Measurements from ENCODE around the gene AP1B1.

AP1B1 gene

DNA sequence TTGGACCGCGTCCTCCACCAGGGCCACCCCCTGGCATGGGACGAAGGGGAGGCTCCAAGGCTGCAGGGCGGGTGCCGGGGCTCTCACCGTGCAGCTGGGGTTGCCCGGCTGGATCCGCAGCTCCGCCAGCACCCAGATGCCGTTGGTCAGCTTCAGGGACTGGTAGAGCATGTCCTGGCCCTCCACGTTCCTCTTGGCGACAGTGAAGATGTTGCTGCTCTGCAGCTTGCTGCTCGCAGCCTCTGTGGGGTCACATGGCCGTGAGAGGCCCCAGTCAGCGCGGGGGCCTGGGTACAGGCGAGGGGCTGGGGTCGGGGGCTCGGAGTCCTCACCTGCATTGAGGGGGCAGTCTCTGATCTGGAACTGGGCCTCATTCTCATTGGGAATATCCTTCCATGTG is 58.1 kb downstream of the AP1B1 start:
- FAIRE-seq = no peak

DNA sequence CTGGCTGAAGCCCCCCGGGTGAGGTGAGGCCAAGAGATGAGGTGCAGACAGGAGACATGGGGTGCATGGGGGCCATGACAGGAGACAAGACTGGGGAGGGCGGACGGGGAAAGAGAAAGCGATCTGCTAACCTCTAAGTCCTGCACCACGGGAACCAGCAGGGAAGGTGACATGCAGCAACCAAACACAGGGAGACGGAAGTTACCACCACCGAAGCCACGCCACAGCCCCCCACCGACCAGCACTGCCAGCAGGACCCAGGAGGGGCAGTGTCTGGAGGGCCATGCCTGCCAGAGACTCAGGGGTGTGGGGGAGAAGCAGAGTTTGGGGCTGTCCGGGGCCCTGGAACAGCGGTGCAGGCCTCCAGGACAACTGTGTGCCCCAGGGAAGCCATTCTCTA is 58.8 kb downstream of the AP1B1 start:
- FAIRE-seq = no peak

DNA sequence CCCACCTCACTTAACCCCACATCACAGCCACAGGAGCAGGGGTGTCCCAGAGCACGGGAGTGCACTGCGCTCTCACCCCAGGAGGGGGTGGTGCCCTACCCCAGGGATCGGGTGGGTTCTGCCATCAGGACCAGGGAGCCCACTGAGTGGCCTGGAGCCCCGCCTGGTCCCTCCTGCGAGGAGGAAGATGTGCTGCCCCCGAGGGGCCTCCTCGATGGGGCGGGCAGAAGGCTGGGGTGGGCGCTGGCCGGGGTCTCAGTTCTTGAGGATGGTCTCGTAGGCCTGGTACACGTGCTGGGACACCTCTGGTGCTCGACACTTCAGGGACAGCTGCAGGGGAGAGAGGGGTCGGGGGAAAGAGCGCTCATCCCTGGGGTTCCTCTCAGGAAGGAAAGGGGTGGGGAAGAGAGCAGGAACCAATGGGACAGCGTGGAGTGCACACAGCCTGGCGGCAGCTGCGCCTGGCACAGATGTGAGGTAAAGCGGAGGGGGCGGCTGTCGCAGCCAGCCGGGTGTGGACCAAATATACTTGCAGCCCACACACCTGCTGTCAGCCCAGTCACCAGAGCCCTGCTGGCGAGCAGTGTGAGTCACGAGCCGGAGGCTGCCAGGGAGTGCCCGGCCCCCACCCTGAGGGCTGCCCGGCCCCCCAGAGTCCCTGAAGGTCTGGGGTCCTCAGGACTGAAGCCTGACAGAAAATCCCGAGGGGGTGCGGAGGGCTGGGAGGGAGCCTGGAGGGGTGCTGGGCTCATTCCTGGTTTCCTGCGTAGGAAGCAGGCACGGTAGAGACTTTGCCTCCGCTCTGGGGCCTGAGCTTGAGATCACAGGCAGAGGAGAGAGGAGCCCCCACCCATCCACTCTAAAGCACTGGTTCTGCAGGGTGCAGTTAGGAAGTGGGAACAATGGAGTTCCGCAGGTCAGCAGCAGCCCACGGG is 59.5 kb downstream of the AP1B1 start:
- FAIRE-seq = no peak

DNA sequence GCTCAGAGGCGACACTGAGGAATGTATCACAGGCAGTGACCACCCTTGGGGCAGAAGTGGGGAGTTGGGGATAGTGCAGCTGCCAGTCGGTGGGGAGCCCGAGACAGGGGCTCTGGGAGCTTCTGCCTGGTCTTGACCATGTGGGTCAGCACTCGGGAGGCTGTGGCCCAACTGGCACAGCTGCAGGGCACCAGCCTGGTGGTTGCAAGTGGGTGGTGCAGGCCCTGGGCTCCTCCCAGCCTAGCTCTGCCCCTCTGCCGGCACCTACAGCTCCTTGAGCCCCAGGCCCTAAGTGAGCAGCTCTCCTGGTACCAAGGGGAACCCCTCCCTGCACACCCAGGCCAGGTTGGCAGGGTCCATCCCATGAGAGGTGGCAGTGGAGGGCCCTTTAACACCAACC is 60.3 kb downstream of the AP1B1 start:
- FAIRE-seq = no peak

DNA sequence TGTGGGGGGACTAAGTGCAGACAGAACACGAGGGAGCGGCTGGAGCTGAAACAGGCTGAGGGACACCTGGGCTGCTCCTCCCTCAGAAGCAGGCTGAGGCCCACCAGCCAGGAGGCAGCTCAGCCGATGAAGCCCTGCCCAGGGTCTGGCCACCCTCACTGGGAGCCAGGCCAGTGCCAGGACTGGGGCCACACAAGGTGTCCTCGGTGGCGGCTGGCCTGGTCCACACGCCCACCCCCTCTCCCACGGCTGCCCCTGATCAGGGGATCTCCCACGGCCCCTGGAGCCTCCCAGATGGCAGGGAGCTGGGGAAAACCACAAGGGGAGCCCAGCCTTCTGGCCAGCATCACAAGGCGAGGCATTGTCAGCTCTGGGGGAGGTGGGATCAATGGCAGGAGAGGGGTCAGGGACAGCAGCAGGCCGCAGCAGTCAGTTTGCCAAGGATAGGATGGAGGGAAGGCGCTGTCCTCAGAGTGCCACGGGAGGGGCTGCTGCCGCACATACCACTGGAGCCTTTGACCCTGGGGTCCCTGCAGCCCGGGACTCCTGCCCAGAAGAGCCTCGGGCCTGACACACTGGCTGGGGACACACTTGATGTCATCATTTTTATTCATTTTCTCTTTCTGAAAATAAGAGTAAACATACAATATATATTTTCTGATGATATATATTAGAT is 61.1 kb downstream of the AP1B1 start:
- FAIRE-seq = no peak

DNA sequence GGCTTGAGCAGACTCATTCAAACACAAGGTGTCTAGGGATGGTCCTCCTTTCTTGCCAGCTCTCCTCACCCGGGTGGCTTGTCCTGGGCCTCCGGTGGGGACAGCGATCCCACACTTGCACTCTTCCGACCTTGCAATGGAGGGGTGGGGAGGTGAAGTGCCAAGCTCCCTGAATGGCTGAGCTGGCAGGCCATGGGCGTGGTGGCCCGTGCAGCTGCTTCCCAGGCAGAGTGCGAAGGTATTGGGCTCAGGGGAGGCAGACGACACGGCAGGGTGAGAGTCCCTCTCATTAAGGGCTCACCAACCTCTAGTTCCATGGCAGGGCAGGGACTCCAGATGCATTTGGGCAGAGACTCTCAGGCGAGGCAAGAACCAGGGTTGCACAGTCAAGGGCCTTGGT is 61.9 kb downstream of the AP1B1 start:
- FAIRE-seq = no peak

DNA sequence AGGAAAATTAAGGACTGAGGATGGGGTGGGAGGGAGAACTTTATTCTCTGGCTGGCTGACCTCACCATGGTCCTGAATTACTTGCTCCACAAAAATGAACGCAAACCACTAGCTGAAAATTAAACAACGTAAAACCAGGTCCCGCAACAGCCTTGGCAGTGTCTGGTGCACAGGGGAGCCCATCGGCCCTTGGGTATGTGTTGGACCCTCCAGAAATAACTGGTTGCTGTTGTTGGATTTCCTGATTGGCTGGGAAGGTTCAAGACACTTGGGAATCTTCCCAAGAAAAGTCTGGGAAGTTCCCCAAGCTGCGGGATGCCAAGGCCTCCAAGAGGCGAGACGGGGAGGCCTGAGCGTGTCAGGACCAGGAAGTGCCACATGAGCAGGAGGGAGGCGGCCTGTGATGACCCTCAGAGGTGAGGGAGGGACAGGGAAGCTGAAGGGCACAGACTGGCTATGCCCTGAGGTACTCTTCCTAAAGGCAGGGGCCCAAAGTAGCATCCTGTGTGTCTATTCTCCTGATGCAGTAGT is 62.5 kb downstream of the AP1B1 start:
- FAIRE-seq = no peak

DNA sequence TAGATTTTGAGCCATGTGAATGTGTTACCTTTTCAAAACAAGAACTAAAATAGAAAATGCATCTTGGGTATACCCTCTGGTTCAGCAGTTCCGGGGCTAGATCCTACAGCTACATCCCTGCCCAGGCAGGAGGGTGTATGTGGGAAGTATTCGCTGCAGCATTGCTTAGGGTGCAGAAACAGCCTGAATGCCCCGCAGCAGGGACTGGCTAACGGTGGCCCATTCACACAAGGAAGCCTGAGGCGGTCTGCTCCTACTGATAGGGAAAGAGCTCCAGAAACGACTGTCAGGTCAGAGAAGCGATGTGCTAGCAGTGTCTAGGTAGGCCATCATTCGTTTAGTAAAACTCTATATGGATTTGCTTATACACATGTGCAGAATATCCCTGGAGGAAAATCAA is 63.0 kb downstream of the AP1B1 start:
- no peak for FAIRE-seq

DNA sequence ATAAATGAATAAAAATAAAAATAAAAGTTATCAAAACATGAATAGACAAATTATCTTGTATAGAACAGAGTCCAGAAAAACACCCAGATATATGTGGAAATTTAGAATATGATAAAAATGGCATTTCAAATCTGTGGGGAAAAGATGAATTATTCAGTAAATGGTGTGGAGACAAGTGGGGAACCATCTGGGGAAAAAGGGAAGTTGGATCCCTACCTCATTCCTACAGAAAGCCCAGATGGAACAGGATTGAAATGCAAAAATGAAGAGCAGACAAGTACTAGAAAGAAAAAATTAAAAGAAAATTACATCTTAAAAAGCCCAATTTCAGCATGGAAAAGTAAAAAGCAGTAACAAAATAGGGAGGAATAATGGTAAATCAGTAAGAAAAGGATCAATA is 64.7 kb downstream of the AP1B1 start:
- no peak for FAIRE-seq

DNA sequence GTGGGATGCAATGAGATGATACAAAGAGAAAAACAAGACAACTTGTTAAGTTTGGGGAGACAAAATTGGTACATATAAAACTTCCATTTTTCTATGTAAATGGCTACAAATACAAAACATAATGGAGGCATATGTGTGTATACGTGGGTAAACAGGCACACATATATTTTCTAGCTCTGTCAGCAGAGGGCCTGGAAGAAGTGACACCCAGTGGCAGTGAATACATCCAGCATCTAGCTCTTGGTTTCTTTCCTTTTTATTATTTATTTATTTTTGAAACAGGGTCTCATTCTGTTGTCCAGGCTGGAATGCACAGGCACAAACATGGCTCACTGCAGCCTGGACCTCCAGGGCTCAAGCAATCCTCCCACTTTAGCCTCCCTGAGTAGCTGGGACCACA is 67.8 kb downstream of the AP1B1 start:
- no peak for FAIRE-seq

DNA sequence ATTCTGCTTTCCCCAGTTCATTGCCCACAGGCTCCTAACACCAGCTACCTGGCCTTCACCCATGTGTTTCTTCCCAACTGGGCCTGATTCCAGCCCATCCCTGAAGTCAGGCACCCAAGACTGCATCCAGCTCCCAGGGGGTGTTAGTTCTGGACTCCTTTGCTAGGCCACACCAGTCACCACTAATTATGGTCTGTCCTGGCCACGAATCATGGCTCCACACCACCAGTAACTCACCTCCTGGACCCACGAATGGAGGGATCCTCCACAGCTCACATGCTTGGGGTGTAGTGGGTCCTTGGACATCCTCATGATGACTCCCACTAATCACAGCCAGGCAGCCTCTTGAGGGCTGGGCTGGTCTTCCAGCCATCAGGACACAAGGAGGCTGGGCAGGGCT is 69.3 kb downstream of the AP1B1 start:
- no peak for FAIRE-seq

DNA sequence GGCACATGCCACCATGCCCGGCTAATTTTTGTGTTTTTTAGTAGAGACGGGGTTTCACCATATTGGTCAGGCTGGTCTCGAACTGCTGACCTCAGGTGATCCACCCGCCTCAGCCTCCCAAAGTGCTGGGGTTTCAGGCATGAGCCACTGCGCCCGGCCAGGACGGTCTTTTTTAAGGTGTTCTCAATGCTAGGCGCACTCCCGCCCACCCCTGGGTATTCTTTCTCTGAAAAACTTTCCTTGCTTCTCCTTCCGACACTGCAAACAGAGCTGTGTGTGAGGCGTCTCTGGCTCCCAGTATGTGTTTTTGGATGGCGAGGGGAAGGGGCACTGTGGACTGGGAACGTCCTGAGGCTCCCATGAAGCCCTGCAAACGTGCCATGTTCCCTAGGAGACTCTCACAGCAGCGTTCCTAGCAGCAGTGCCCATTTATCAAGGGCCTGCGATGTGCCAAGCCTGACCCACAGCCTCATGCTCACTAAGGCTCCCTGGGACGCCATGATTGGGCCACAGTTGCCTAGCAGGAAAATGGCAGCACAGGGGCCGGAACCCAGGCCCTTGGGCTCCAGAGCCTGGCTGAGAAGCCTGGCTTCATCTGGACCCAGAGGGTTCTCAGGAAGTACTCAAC is 70.4 kb downstream of the AP1B1 start:
- no peak for FAIRE-seq

DNA sequence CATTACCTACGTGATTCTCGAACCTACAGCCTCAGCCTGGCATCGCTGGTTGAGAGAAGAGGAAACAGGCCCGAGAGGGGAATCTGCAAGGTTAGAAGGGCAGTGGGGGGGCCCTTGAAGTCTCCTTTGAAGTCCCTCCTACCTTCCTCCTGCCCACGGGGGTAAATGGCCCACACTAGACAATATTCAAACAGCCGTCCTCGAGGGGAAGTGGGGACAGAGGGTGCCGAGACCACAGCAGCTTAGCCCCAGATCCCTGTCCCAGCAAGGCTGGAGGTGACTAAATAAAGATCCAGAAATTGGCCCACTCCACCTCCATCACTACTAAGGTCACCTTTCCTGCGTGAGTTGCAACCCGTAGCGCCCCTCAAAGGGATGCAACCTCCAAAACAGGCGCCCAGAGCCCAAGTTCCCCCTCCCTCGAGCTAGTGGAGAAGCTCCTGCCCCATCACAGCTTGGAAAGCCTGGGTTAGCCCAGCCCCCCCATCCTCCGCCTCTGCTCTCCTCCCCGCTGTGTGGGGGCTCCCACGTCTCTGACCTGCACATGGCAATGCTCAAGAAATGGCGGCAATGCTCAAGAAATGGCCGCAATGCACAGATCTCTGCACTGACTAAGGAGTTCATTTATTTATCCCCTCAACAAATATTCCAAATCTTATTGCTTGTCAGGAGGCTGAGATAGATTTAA is 72.1 kb downstream of the AP1B1 start:
- no peak for FAIRE-seq

DNA sequence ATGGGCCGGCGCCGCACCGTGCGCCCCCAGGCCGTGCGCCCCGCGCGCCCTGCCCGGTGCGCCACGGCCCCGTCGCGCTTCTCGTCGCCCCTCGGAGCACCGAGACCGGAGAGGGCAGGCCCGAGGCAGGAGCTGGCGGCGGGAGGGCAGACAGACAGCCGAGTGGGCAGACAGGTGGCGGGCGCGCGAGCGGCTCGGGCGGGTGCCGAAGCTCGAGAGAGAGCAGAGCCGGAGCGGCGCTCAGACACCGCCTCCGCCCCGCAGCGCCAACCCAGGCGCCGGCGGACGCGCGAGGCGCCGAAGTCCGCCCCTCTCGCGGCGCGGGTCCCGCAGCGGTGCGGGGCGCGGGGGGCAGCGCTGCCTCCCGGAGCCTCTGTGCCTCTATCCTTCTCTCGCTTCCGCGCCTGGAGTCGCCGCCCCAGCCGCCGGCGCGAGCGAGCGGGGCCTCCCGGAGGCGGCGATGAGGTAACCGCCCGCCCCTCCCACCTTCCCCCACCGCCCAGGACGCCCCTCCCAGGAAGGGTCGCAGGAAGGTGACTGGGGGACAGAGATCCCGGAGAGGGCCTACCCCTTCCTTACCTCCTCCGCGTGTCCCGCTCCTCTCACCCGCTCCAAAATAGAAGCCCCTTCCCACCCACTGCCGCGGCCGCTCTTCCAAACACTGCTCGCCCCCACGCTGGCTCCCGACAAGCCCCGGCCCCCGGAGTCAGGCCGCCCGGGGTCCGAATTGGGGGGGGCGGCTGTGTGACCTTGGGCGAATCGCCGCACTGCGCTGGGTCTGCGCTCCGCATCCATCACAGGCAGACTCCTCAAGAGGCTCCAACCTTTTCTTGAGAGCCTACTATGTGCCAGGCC is 72.9 kb downstream of the AP1B1 start, which contains the start of gene RASL10A:
TSS of gene RASL10A (minus strand) at position 412 of the 855 bp plus-strand sequence. CDS start 451 bp downstream, outside the sequence.
- no peak for FAIRE-seq

DNA sequence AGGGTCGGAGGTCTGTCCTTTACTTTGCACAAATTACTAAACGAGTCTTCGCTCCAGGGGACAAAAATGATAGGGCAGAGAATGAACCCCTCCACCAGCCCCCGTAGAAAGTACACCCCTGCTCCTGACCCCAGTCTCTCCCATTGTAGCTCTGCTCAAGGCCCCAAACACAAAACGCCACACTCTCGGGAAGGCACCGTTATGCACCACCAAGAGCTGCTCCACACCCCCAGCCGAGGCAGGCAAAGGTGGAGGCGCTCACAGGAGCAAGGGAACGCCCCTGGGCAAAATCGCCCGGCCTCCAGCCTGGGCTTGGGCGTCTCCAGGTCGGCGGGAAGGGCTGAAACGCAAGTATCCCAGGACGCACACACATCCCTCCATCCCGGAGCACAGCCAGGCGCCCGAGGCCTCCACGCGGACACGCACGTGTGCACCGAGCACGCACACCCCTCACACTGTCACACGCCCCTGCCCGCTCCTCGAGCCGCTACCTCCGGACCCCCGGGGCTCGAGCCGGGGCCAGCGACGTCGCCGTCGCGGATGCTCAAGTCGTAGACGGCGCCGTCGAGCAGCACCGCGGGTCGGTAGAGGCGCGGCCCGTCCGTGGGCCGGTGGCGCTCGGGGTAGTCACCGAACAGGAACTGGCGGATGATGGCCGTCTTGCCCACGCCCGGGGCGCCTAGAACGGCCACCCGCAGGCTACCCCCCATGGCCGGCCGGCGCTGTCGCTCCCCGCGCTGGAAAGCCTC is 73.7 kb downstream of the AP1B1 start:
- FAIRE-seq = no peak

DNA sequence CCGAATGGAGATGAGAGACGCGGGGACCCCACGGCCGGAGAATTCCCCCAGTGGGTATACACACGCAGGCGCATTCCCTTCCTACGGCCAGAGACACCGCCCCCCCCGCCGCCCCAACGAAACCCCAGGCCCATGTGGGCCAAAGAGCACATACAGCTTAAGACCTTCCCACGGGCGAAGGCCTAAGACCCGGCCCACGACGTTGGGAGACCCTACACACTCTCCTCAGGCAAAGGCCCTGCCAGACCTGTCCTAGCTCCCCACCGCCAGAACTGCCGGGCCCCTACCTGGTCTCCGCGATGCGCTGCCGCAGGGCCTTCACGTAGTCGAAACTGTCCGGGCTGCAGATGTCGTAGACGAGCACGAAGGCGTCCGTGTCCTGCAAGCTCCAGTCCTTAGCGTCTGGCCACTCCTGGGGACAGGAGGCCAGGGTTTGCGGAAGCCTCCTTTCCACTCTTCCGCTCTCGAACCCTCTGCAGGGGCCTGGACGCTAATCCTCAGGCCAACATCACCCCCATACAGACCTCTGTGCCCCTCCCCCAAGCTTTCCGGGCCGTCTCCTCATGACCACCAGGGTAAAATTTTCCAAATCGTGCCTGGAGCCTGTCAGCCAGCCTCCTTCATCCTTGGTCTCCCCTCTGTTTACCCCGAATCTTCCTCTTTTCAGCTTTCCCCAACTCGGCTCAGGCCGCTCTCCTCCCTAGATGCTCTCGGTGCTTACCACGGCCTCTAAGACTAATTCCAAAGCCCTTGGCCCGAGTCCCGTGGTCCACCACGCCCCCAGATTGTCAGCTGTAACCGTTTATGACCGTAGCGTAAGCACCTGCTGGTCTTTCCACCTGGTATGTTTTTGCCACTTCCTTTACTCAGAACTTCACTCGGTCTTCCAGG is 74.5 kb downstream of the AP1B1 start:
- FAIRE-seq = no peak

DNA sequence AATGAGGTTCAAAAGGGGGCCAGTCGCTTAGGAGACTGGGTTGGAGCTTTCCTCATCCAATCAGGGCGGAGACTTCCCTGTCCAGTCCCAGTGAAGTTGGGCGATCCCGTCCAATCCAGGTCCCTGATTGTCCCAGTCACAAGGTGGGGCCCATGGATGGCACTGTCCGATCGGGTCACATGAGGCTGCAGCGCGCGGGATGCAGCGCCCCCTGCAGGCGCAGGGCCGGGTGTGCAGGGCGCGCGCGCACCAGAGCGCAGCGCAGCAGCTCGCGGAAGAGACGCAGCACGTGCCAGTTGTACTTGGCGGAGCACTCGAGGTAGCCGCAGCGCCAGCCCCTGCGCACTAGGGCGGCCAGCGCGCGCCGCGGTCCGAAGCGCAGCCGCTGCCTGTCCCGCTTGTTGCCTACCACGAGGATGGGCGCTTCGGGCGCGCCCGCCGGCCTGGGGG is 75.2 kb downstream of the AP1B1 start:
- FAIRE-seq = no peak

DNA sequence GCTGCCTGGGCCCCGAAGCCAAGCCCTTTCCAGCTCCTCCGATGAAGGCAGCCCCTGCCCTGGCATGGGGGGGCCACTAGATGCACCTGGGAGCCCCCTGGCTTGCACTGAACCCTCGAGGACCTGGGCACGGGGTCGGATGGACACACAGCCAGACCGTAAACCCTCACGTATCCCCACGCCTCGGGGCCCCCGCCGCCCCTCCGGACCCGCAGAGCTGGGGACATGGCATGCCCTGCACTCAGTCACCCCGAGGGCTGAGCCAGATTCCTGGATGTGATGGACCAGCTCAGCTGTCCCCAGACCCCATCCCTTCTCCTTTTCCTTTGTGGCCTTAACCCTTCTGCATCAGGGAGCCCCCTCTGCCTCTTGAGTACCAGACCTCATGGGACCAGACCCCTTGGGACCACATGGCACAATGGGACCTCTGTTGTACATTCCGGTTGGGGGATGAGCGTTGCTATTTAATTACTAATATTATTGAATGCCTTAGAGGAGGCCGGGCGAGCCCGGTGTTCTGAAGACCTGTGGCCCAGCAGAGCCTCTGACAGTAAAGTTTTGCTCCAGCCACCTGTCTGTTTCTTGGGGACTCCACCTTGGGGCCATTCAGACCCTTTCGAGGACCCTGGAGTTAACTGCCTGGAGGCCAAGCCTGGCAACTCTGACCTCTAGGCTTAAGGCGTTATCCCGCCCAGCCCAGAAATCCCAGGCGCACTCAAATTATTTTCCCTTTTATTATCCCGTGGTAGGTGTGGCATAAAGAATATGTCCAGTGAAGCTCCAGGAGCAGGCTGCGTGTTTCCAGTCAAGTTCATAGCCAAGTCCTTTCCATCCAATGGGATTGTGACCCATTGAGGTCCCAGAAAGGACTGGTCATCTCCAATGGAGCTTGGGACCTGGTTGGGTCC is 75.9 kb downstream of the AP1B1 start:
- no peak for FAIRE-seq

All from colon (tissue), 2 donors.